ENCODE results near the gene OMA1.

Gene OMA1

GRCh38 chr1:58436615-58437297 is 109.8 kb downstream of the OMA1 start:
- Histone ChIP-seq H3K9me3 (replicated peaks; ENCODE audit: low read length) (no peaks in the 10 kb centered on the region), H3K9ac (ENCODE audit: low read depth, low read length) (no peak overlapping the region), H3K4me1 (ENCODE audit: control insufficient read depth, insufficient read depth, low read length) (peaks cover 3% of the 10 kb centered on the region), H3K27me3 (ENCODE audit: control insufficient read depth, insufficient read depth, low read length) (peaks cover 6% of the 10 kb centered on the region), H3K4me3 (ENCODE audit: low read length) (no peak overlapping the region), H3K4me2 (ENCODE audit: low read length) (no peak overlapping the region), H3K36me3 (ENCODE audit: insufficient read depth, low read length) (no peaks in the 10 kb centered on the region)

GRCh38 chr1:58435376-58435775 is 111.2 kb downstream of the OMA1 start:
- H3K4me1 ChIP-seq (ENCODE audit: control insufficient read depth, insufficient read depth, low read length): peaks cover 3% of the 10 kb centered on the region
- H3K4me3 ChIP-seq (ENCODE audit: low read length): no peak overlapping the region
- no peak overlapping the region for H3K4me2 ChIP-seq (ENCODE audit: low read length)
- H3K27me3 ChIP-seq (ENCODE audit: control insufficient read depth, insufficient read depth, low read length): peaks cover 6% of the 10 kb centered on the region
- H3K36me3 ChIP-seq (ENCODE audit: insufficient read depth, low read length): no peaks in the 10 kb centered on the region
- H3K9me3 ChIP-seq (replicated peaks; ENCODE audit: low read length): no peaks in the 10 kb centered on the region
- no peak overlapping the region for H3K9ac ChIP-seq (ENCODE audit: low read depth, low read length)

GRCh38 chr1:58434607-58435006 is 111.9 kb downstream of the OMA1 start:
- Histone ChIP-seq H3K4me1 (ENCODE audit: control insufficient read depth, insufficient read depth, low read length) (peaks cover 3% of the 10 kb centered on the region), H3K9ac (ENCODE audit: low read depth, low read length) (no peak overlapping the region), H3K4me2 (ENCODE audit: low read length) (no peak overlapping the region), H3K9me3 (replicated peaks; ENCODE audit: low read length) (no peaks in the 10 kb centered on the region), H3K4me3 (ENCODE audit: low read length) (no peak overlapping the region), H3K27me3 (ENCODE audit: control insufficient read depth, insufficient read depth, low read length) (no peaks in the 10 kb centered on the region), H3K36me3 (ENCODE audit: insufficient read depth, low read length) (no peaks in the 10 kb centered on the region)

- Histone ChIP-seq H3K4me2 (ENCODE audit: low read length) (no peak overlapping the region), H3K4me3 (ENCODE audit: low read length) (no peak overlapping the region), H3K9me3 (replicated peaks; ENCODE audit: low read length) (no peaks in the 10 kb centered on the region), H3K9ac (ENCODE audit: low read depth, low read length) (no peak overlapping the region), H3K36me3 (ENCODE audit: insufficient read depth, low read length) (no peaks in the 10 kb centered on the region), H3K27me3 (ENCODE audit: control insufficient read depth, insufficient read depth, low read length) (no peaks in the 10 kb centered on the region), H3K4me1 (ENCODE audit: control insufficient read depth, insufficient read depth, low read length) (peaks cover 3% of the 10 kb centered on the region)
Measured at GRCh38 chr1:58434181-58434580, 112.3 kb downstream of the OMA1 start.

- H3K9ac ChIP-seq (ENCODE audit: low read depth, low read length): no peak overlapping the region
- H3K4me3 ChIP-seq (ENCODE audit: low read length): no peak overlapping the region
- H3K27me3 ChIP-seq (ENCODE audit: control insufficient read depth, insufficient read depth, low read length): no peaks in the 10 kb centered on the region
- no peaks in the 10 kb centered on the region for H3K9me3 ChIP-seq (replicated peaks; ENCODE audit: low read length)
- H3K4me1 ChIP-seq (ENCODE audit: control insufficient read depth, insufficient read depth, low read length): peaks cover 3% of the 10 kb centered on the region
- H3K36me3 ChIP-seq (ENCODE audit: insufficient read depth, low read length): no peaks in the 10 kb centered on the region
- no peak overlapping the region for H3K4me2 ChIP-seq (ENCODE audit: low read length)
Measured at GRCh38 chr1:58432851-58433668, 113.5 kb downstream of the OMA1 start.

GRCh38 chr1:58431901-58432620 is 114.5 kb downstream of the OMA1 start:
- Histone ChIP-seq H3K4me1 (ENCODE audit: control insufficient read depth, insufficient read depth, low read length) (peaks cover 3% of the 10 kb centered on the region), H3K9ac (ENCODE audit: low read depth, low read length) (no peak overlapping the region), H3K27me3 (ENCODE audit: control insufficient read depth, insufficient read depth, low read length) (no peaks in the 10 kb centered on the region), H3K9me3 (replicated peaks; ENCODE audit: low read length) (no peaks in the 10 kb centered on the region), H3K36me3 (ENCODE audit: insufficient read depth, low read length) (no peaks in the 10 kb centered on the region), H3K4me3 (ENCODE audit: low read length) (no peak overlapping the region), H3K4me2 (ENCODE audit: low read length) (no peak overlapping the region)
